ENCODE data around the gene ODAD4.

Gene ODAD4

GRCh38 chr17:41971721-41972523 is 41.5 kb downstream of the ODAD4 start:
- DNase-seq (ENCODE audit: low read depth in 1 of 2, low spot score in 1 of 2): no peak

GRCh38 chr17:41972571-41973407 is 42.4 kb downstream of the ODAD4 start:
- DNase-seq (ENCODE audit: low read depth in 1 of 2, low spot score in 1 of 2): no peak

GRCh38 chr17:41973408-41973811 is 43.0 kb downstream of the ODAD4 start:
- no peak for DNase-seq (ENCODE audit: low read depth in 1 of 2, low spot score in 1 of 2)

GRCh38 chr17:41974031-41974430 is 43.6 kb downstream of the ODAD4 start:
- DNase-seq (ENCODE audit: low read depth in 1 of 2, low spot score in 1 of 2): no peak

GRCh38 chr17:41974658-41975057 is 44.2 kb downstream of the ODAD4 start:
- DNase-seq (ENCODE audit: low read depth in 1 of 2, low spot score in 1 of 2): no peak

GRCh38 chr17:41975099-41976083 is 45.0 kb downstream of the ODAD4 start:
- no peak for DNase-seq (ENCODE audit: low read depth in 1 of 2, low spot score in 1 of 2)

- no peak for DNase-seq (ENCODE audit: low read depth in 1 of 2, low spot score in 1 of 2)
Measured at GRCh38 chr17:41976142-41976768, 45.8 kb downstream of the ODAD4 start.

- DNase-seq (ENCODE audit: low read depth in 1 of 2, low spot score in 1 of 2): no peak
Measured at GRCh38 chr17:41977991-41978390, 47.6 kb downstream of the ODAD4 start.

GRCh38 chr17:41982026-41982760 is 51.8 kb downstream of the ODAD4 start:
- DNase-seq (ENCODE audit: low read depth in 1 of 2, low spot score in 1 of 2): no peak

- DNase-seq (ENCODE audit: low read depth in 1 of 2, low spot score in 1 of 2): no peak
Measured at GRCh38 chr17:41984454-41984853, 54.0 kb downstream of the ODAD4 start.

GRCh38 chr17:41985919-41986318 is 55.5 kb downstream of the ODAD4 start:
- no peak for DNase-seq (ENCODE audit: low read depth in 1 of 2, low spot score in 1 of 2)

- DNase-seq (ENCODE audit: low read depth in 1 of 2, low spot score in 1 of 2): no peak
Measured at GRCh38 chr17:41986634-41987033, 56.2 kb downstream of the ODAD4 start.

GRCh38 chr17:41987642-41988041 is 57.2 kb downstream of the ODAD4 start:
- no peak for DNase-seq (ENCODE audit: low read depth in 1 of 2, low spot score in 1 of 2)

- DNase-seq (ENCODE audit: low read depth in 1 of 2, low spot score in 1 of 2): no peak
Measured at GRCh38 chr17:41988418-41988817, 58.0 kb downstream of the ODAD4 start.

GRCh38 chr17:41989702-41990419 is 59.4 kb downstream of the ODAD4 start:
- DNase-seq (ENCODE audit: low read depth in 1 of 2, low spot score in 1 of 2): no peak

GRCh38 chr17:41992576-41992975 is 62.2 kb downstream of the ODAD4 start:
- DNase-seq (ENCODE audit: low read depth in 1 of 2, low spot score in 1 of 2): no peak

GRCh38 chr17:41996855-41997164 is 66.4 kb downstream of the ODAD4 start:
- no peak for DNase-seq (ENCODE audit: low read depth in 1 of 2, low spot score in 1 of 2)

GRCh38 chr17:41998497-41998896 is 68.1 kb downstream of the ODAD4 start:
- no peak for DNase-seq (ENCODE audit: low read depth in 1 of 2, low spot score in 1 of 2)

- no peak for DNase-seq (ENCODE audit: low read depth in 1 of 2, low spot score in 1 of 2)
Measured at GRCh38 chr17:42000413-42001133, 70.2 kb downstream of the ODAD4 start.

All from activated CD4-positive, alpha-beta T cell treated with anti-CD3 and anti-CD28 coated beads, Interleukin-2, amount 50 U/mL, for 24 hours (primary cell).